HFF-Myc (cell line): ENCODE data around the gene POPDC2.

Source experiments
- DNase-seq: peaks from one replicate; pipeline ENCODE4 v3.0.0-alpha.2; 2011; ENCODE audit warnings: low read depth; ENCODE audit errors: extremely low read depth
- H3K4me3 ChIP-seq: replicated peaks from 2 replicates; pipeline ENCODE4 v1.5.1; 2011; ENCODE audit warnings: low read depth, mild to moderate bottlenecking, control low read depth, low read length
- TF ChIP-seq, protein P1 (sequence below): IDR thresholded peaks from 2 replicates; pipeline ENCODE4 v1.5.1; 2012; ENCODE audit warnings: mild to moderate bottlenecking, low read depth, low read length, control low read depth; ENCODE audit errors: missing control alignments

The POPDC2 gene

DNA sequence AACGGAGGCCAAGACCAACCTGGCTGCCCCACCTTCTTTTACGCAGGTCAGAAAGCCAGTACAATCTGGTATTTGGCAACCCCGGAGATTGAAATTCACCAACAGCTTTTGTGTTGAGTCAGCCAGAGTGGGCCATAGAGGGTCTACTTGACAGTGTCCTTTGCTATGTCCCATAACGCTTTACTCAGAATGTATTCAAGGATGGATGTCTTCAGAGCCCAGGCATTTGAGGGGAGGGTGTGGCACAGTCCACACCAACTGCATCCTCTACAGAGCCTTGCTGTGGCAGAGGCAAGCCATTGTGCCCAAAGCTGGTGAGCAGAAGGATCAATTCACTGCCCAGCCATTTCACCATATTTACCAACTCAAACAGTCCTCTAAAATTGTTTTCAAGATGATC is 44.3 kb downstream of the POPDC2 start:
- TF ChIP-seq, protein P1, sequence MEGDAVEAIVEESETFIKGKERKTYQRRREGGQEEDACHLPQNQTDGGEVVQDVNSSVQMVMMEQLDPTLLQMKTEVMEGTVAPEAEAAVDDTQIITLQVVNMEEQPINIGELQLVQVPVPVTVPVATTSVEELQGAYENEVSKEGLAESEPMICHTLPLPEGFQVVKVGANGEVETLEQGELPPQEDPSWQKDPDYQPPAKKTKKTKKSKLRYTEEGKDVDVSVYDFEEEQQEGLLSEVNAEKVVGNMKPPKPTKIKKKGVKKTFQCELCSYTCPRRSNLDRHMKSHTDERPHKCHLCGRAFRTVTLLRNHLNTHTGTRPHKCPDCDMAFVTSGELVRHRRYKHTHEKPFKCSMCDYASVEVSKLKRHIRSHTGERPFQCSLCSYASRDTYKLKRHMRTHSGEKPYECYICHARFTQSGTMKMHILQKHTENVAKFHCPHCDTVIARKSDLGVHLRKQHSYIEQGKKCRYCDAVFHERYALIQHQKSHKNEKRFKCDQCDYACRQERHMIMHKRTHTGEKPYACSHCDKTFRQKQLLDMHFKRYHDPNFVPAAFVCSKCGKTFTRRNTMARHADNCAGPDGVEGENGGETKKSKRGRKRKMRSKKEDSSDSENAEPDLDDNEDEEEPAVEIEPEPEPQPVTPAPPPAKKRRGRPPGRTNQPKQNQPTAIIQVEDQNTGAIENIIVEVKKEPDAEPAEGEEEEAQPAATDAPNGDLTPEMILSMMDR: no peak
- DNase-seq: no peak
- no peak overlapping the region for H3K4me3 ChIP-seq

DNA sequence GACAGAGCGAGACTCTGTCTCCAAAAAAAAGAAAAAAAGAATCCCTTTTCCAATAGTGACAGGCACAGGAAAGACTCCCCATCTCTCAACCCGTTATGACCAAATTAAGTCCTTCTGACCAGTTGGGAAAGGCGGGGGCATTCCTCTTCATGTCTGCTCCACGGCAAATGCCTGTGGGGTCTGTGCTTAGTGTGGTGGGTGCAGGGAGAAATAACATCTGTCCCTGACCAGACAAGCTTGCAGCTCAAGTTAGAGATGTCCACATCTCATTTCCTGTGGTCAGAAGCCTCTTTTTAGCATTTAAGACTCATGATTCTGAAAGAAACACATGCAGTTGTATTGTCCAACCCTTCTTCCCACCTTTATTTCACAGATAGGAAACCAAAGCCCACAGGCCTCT is 46.5 kb downstream of the POPDC2 start:
- DNase-seq: no peak
- no peak overlapping the region for H3K4me3 ChIP-seq
- TF ChIP-seq, protein P1: no peak

DNA sequence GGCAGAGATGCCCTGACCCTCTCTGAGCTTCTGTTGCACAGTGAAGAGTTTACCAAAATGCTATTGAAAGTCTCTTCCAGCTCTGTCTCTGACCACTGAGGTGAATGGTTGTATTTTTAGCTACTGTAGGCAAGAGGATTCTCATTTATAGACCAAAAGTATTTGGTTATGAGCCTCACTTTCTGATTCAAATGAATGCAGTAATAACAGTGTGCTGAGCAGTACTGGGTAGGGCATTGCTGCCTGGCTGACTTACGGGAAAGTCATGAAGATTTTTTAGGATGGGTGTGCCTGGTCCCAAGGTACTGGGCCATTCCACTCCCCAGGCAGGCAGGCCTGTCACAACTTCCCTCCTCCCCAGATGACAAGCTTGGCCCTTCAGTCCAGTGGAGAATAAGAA is 47.2 kb downstream of the POPDC2 start:
- TF ChIP-seq, protein P1: no peak
- H3K4me3 ChIP-seq: no peak overlapping the region
- DNase-seq: no peak

DNA sequence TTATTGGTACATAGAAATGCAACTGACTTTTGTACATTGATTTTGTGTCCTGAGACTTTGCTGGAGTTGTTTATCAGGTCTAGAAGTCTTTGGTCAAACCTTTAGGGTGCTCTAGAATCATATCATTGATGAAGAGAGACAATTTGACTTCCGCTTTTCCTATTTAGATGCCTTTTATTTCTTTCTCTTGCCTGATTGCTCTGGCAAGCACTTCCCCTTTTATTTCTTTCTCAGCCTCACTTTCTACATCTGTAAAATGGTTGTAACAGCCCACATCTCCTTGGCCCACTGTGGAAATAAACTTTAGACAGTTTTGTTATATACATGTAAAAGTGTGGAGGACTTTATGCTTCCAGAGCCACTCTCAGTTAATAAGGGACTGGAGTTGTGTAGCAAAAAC is 48.7 kb downstream of the POPDC2 start:
- TF ChIP-seq, protein P1: no peak
- DNase-seq: no peak

DNA sequence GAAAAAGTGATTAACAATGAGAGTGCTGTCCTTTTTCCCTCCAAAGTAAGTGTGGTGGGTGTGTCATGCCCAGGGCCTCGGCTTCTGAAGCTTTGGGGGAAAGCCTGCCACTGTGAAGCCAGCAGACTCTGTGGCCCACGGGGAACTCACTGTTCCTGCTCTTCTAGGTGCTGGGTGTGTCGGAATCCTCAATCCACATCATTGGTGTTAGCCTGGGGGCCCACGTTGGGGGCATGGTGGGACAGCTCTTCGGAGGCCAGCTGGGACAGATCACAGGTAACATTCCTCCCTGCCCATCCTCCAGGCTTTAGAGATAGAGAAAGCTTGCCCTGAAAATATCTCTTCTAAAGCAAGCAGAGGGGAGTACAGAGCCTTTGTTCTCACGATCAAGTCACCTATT is 51.1 kb downstream of the POPDC2 start:
- TF ChIP-seq, protein P1: no peak
- no peak overlapping the region for H3K4me3 ChIP-seq
- DNase-seq: no peak

More for the DNA sequence above, 48.7 kb downstream of the POPDC2 start:
- no peak overlapping the region for H3K4me3 ChIP-seq

DNA sequence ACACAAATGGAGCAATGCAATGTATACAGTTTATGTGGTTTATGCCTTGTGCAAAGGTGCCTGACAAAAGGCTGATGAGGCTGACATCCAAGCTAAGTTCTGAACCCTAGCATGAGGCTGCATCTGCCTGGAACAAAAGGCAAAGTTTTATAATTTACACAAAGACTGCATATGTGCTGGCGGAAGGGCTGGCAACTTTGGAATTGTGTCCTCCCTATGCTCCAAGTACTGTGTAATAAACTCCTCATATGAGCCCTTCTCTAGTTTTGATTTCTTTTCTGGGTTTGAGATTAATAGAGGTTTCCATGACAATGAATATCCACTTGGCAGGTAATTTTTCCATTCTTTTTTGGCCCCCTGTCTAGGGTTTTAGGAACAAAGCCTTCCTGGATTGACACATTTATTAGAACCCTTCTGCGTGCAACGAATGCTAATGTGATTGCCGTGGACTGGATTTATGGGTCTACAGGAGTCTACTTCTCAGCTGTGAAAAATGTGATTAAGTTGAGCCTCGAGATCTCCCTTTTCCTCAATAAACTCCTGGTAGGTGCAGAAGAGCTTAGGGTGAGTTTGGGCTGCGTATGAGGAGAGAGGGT is 51.9 kb downstream of the POPDC2 start:
- H3K4me3 ChIP-seq: no peak overlapping the region
- no peak for DNase-seq
- TF ChIP-seq, protein P1: no peak

DNA sequence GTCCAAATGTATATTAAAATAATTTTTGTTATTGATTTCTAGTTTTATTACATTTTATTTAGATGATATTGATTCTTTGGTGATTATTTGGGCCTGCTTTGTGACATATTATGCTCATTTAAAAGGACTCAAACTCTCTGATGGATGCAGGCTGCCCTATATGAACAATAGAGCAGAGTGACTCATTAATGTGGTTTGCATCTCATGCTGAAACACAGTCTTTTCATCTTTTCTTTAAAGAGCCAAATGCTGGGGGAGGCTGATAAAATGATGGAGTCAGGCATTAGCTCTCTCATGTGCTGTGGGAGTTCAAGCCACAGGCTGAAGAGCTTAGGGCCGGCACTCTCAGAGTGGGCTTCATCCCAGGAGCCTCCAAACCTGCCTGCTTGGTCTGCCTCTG is 55.5 kb downstream of the POPDC2 start:
- TF ChIP-seq, protein P1: no peak
- DNase-seq: no peak
- H3K4me3 ChIP-seq: no peak overlapping the region
